CD4-positive, alpha-beta T cell treated with Interleukin-2 at 100 ng/mL for 4 hours (primary cell): ENCODE measurements around the gene OXSR1.
A peak's percentile ranks its signal among the peaks of the same experiment; 100 is the strongest.
"Not testable (repeated sequence)": the region's sequence is repeated elsewhere in the genome, so short reads cannot be mapped to it uniquely, and the experiment has no call there.

Source experiments
- DNase-seq: peaks from one replicate; pipeline ENCODE4 v3.0.0-alpha.2; 2020; ENCODE audit warnings: low spot score

Gene OXSR1

GRCh38 chr3:38128303-38128655, 37.1 kb upstream of the OXSR1 start:
- no peak for DNase-seq

- DNase-seq = no peak
Measured at GRCh38 chr3:38129058-38129457, 36.3 kb upstream of the OXSR1 start.

GRCh38 chr3:38130631-38131065, 34.7 kb upstream of the OXSR1 start:
- no peak for DNase-seq

GRCh38 chr3:38131621-38132369, 33.5 kb upstream of the OXSR1 start:
- peak; percentile 28 for DNase-seq

GRCh38 chr3:38133209-38133556, 32.2 kb upstream of the OXSR1 start:
- no peak for DNase-seq

GRCh38 chr3:38133557-38134405, 31.6 kb upstream of the OXSR1 start:
- DNase-seq = no peak

GRCh38 chr3:38134517-38135143, 30.7 kb upstream of the OXSR1 start:
- not testable (repeated sequence) for DNase-seq

- peak; percentile 38 for DNase-seq
Measured at GRCh38 chr3:38135621-38136277, 29.6 kb upstream of the OXSR1 start.

GRCh38 chr3:38136393-38136776, 29.0 kb upstream of the OXSR1 start:
- DNase-seq = no peak

- DNase-seq = peak; percentile 98
Measured at GRCh38 chr3:38136777-38137614, 28.3 kb upstream of the OXSR1 start, which contains the start of gene ACAA1. Gene ACAA1 (minus strand): TSS chr3:38137127. CDS start chr3:38137035, 92 bp downstream.

GRCh38 chr3:38137615-38138348, 27.6 kb upstream of the OXSR1 start:
- no peak for DNase-seq

- DNase-seq = peak; percentile 80
Measured at GRCh38 chr3:38138349-38139190, 26.8 kb upstream of the OXSR1 start, which contains the start of gene MYD88. Gene MYD88 (plus strand): TSS chr3:38138661. CDS start chr3:38138701, 40 bp downstream.

- DNase-seq = no peak
Measured at GRCh38 chr3:38139191-38139590, 26.1 kb upstream of the OXSR1 start.

GRCh38 chr3:38139652-38140051, 25.7 kb upstream of the OXSR1 start:
- DNase-seq = no peak

GRCh38 chr3:38140326-38141172, 24.8 kb upstream of the OXSR1 start:
- no peak for DNase-seq

GRCh38 chr3:38141173-38141951, 24.0 kb upstream of the OXSR1 start:
- no peak for DNase-seq

- DNase-seq = no peak
Measured at GRCh38 chr3:38141952-38142273, 23.4 kb upstream of the OXSR1 start.

GRCh38 chr3:38142959-38143358, 22.4 kb upstream of the OXSR1 start:
- no peak for DNase-seq
